DOHH2 (cell line): ENCODE results near the gene PUM2.

ENCODE experiments used
- EZH2phosphoT487 ChIP-seq: fragments of 200-600 bp; sonication (generic); IDR thresholded peaks from 2 replicates; pipeline ENCODE4 v1.6.1; 2017; ENCODE audit warnings: borderline replicate concordance, mild to moderate bottlenecking, antibody characterized with exemption, low read length, moderate library complexity, mixed read lengths
- TF ChIP-seq, protein P1 (sequence below): fragments of 200-600 bp; sonication (generic); IDR thresholded peaks from one replicate; pipeline ENCODE4 v1.5.1; 2014; ENCODE audit warnings: antibody characterized with exemption, mild to moderate bottlenecking, low read depth, low read length; ENCODE audit not compliant: poor library complexity, severe bottlenecking

DNA sequence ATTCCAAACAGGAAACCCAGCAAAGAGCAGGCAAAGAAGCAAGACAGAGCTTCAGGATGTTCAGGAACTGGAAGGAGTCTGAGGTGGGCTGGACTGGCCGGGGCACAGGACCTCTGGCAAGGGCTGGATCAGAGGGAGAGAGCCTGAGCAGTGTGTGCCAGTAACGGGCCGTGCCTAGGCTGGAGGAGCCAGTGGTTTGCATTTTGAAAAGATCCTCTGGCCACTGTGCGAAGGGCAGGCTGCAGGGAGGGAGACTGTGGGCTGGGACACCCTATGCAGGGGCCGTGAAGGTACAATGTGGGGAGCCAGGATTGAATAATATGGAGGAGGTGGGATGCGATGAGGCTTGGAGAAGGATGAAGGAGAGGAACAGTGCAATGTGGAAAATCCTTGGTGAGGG is 119.5 kb downstream of the PUM2 start:
- TF ChIP-seq, protein P1, sequence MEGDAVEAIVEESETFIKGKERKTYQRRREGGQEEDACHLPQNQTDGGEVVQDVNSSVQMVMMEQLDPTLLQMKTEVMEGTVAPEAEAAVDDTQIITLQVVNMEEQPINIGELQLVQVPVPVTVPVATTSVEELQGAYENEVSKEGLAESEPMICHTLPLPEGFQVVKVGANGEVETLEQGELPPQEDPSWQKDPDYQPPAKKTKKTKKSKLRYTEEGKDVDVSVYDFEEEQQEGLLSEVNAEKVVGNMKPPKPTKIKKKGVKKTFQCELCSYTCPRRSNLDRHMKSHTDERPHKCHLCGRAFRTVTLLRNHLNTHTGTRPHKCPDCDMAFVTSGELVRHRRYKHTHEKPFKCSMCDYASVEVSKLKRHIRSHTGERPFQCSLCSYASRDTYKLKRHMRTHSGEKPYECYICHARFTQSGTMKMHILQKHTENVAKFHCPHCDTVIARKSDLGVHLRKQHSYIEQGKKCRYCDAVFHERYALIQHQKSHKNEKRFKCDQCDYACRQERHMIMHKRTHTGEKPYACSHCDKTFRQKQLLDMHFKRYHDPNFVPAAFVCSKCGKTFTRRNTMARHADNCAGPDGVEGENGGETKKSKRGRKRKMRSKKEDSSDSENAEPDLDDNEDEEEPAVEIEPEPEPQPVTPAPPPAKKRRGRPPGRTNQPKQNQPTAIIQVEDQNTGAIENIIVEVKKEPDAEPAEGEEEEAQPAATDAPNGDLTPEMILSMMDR: no peak
- no peak for TF ChIP-seq EZH2phosphoT487
